HG03139 (cell line): ENCODE measurements around the gene TSPAN10.
"Not testable (repeated sequence)": the region's sequence is repeated elsewhere in the genome, so short reads cannot be mapped to it uniquely, and the experiment has no call there.

Source experiments
- ATAC-seq: cut with Tn5 transposase; IDR thresholded peaks from one replicate; pipeline ENCODE4 v1.9.1; 2021; ENCODE audit not compliant: unreplicated experiment

Gene TSPAN10

DNA sequence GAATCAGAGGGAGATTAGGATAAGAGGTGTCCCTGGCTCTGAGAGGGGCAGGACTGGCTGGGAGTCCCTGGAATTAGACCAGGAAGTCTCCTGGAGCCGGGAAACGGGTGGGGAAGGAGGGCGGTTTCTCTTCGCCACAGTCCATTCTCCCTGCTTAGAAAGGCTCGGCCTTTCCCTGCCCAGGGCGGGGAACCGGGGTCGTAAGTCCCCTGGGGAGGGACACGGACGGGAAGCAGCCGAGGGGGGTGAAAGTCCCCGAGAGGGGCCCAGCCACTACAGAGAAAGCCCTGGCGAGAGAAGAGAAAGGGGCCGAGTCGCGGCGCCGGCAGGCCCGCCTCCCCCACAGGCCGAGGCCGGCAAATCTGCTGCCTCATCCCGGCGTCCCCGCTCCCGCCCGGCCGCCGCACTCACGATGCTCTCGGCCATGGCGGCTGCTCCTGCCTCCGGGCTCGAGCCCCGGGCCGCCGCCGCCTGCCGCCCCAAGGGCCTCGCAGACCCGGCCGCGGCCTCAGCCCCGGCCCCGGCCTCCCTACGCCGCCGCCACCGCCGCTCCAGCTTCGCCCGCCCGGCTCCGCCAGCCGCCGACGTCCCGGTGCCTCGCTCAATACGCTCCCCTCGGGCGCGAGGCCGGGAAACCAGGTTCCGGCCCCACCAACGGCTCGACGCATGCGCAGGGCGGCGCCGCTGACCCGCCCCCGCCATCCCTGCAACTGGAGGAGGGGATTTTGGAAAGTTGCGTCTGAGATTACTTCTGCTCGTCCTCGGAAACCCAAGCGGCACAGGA lies at the start of gene TSPAN10, which contains the start of gene NPLOC4:
TSS of gene TSPAN10 (plus strand) at position 692 of the 784 bp plus-strand sequence. CDS start 5,217 bp downstream, outside the sequence.
TSS of gene NPLOC4 (minus strand) at position 608 of the 784 bp plus-strand sequence. CDS start at position 426, 182 bp downstream.
- ATAC-seq = peak; percentile 71

DNA sequence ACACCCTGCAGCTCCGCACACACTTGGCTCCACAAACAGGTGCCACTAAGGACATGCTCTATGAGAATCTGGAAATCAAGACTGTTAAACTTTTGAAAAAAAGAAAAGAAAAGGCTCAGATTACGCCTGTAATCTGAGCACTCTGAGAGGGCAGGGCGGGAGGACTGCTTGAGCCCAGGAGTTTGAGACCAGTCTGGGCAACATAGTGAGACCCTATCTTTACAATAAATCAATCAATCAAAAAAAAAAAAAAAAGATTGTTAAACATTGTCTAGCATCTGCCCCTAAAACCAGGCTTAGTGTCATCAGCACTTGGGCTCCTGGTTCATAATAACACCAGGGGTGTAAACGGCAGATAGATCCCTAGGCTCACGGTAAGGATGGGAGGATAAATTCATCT lies 47.4 kb upstream of the TSPAN10 start:
- ATAC-seq = no peak

GRCh38 chr17:81590121-81590520 lies 46.9 kb upstream of the TSPAN10 start:
- ATAC-seq = no peak

DNA sequence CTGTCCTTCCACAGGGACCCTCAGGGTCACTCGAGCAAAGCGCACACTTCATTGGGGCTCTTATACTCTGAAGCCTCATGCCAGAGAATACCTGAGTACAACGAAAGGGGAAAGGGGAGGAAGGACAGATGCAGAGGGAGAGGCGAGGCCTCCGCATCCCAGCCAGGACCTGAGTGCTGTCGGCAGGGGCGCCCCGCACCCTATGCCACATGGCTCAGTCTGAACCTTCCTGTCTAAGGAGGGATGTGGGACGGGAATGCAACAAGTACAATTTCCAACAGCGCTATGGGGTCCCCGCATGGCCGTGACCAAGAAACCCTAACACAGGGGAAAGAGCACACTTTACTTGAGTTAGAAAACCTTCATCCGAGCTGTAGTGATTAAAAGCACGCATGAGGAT lies 45.0 kb upstream of the TSPAN10 start:
- no peak for ATAC-seq

GRCh38 chr17:81593105-81593871 lies 43.7 kb upstream of the TSPAN10 start:
- no peak for ATAC-seq

GRCh38 chr17:81599719-81600486 lies 37.1 kb upstream of the TSPAN10 start:
- no peak for ATAC-seq

DNA sequence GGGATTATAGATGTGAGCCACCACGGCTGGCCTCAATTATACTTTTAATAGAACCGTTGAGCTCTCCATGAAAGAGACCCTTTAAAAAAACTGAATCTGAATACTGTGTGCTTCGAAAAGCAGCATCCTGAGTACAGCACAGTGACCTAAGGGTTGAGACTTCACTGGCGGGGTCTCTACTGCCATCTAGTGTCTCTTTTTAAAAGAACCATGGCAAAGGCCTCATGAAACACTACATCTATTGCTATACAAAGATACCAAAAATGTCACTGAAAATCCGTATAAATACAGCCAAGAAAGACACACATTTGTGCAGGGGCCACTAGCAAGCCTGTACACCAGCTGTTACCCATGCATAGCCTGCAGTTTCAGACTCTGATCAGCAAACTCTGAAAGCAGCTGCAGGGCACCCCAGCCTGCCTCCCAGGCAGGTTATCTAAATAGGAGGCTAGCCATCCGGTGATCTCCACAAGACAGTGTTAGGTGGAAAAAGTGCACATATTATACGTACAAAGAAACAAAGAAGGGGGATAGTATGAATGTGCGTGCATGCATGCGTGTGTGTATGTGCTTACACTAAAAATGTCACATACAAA lies 35.4 kb upstream of the TSPAN10 start:
- no peak for ATAC-seq

GRCh38 chr17:81603846-81604610 lies 33.0 kb upstream of the TSPAN10 start:
- ATAC-seq = no peak

DNA sequence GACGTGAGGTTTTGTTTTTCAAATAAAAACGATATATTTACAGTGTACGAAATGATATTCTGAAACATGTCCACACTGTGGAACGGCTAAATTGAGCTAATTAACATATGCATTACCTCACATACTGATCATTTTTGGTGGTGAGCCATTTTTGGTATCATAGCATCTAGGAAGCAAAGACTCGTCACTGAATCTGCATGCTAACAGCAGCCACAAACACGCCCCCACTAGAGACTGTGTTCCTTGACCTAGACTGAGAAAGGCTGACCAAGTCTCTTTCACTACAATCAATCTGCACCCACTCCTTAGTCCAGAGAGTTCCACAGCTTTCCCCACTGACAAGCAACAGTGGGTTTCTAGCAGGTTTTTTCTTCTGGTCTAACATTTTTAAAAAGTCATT lies 29.6 kb upstream of the TSPAN10 start:
- no peak for ATAC-seq

DNA sequence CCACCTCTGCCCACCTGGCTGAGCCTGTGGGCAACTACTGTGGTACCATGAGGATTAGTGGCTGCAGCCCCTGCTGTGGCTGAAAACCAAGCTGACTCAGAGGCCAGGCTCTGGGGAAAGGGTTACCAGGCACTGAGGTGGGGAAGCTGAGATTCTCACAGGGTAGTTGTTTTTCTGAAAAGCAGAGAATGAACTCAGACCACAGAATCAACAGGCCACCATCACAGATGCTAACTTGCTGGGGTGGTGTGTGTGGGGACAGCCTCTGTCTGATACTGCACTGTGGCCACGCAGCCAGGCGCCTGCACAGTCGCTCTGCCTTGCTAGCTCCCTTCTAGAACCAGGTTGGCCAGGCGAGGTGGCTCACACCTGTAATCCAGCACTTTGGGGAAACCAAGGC lies 28.9 kb upstream of the TSPAN10 start:
- ATAC-seq = no peak

- ATAC-seq = no peak
Measured at GRCh38 chr17:81608605-81609004, 28.4 kb upstream of the TSPAN10 start.

DNA sequence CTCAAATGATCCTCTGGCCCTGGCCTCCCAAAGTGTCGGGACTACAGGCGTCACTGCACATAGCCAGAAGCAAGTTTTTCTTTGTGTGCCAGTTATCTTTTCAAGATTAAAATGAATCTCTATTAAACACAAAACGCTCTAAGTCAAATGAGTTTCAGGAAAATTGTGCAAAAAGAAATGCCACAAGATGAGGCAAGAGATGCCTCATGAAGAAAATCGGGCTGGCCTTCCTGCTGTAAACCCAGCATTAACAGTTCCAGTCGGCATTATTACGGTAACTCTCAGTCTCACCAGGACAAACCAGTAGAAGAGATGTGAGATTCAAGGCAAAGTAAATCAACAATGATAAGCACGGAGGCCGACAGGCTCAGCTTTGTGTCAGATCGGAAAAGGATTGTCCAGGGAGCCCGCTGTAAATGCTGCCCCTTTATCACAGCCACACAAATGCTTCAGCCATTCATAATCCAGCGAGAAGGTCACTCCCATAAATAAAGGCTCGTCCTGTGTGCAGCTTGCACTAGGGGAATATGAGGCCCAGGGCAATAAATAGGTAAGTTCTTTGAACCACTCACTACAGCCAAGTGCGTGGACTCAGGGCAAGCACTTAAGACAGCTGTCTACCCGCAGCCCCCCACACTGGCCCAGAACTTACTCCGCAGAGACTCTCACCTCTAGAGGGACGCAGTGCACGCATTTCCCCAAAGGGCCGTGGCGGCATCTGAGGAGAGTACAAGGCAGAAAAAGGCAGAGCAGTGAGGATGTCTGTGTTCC lies 27.3 kb upstream of the TSPAN10 start:
- no peak for ATAC-seq

- ATAC-seq = no peak
Measured at GRCh38 chr17:81612172-81612970, 24.6 kb upstream of the TSPAN10 start.

- ATAC-seq = no peak
Measured at GRCh38 chr17:81615401-81615930, 21.5 kb upstream of the TSPAN10 start.

- no peak for ATAC-seq
Measured at GRCh38 chr17:81616877-81617276, 20.1 kb upstream of the TSPAN10 start.

DNA sequence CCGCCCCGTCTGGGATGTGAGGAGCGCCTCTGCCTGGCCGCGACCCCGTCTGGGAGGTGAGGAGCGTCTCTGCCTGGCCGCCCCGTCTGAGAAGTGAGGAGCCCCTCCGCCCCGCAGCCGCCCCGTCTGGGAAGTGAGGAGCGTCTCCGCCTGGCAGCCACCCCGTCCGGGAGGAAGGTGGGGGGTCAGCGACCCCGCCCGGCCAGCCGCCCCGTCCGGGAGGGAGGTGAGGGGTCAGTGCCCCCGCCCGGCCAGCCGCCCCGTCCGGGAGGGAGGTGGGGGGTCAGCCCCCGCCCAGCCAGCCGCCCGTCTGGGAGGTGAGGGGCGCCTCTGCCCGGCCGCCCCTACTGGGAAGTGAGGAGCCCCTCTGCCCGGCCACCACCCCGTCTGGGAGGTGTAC lies 18.7 kb upstream of the TSPAN10 start:
- ATAC-seq = not testable (repeated sequence)

- no peak for ATAC-seq
Measured at GRCh38 chr17:81621494-81622130, 15.4 kb upstream of the TSPAN10 start.

GRCh38 chr17:81630274-81630673 lies 6.7 kb upstream of the TSPAN10 start:
- no peak for ATAC-seq
